ENCODE measurements around the gene CCNYL1. TPM values are rescaled to one million over a fixed set of nuclear protein-coding genes. Genes with fewer than 3 reads are reported as not detected.
"Not testable (repeated sequence)": the region's sequence is repeated elsewhere in the genome, so short reads cannot be mapped to it uniquely, and the experiment has no call there.

Gene CCNYL1
- total and polyA plus RNA-seq, 12 donors = 2.0 to 13.3 (median 6.6) TPM

DNA sequence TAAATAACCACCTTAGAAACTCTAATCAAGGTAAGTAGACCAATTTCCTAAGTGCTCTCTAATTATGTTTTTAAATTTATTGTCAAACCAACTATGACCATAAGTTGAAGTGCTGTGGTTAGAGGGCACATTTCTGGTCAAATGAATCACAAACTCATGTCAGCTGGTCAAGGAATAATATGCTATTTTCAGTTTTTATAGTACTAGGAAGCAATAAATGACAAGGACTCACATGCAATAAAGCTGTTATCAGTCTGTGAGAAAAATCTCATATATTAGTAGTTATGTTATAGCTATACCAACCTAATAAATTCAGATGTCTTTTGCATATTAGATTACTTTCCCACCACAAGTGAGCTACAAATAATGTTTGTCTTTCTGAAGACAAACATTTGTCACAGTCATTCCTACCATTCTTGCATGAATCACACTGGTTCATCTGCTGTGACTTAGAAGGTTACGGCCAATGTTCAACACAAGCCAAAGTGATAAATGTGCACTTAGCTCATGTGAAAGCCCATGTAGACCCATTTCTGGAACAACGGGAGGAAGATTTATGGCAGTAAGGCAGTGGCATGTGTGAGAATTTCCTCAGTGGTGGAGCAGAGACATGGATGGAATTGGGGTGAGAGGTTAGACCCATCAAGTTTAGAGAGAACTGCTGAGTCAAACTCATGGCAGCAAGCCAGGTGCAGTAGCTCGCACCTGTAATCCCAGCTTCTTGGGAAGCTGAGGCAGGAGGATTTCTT, 27.4 kb upstream of the CCNYL1 start:
- H3K27ac ChIP-seq = peak overlapping the region in 1 of 5 donors; percentile 6

DNA sequence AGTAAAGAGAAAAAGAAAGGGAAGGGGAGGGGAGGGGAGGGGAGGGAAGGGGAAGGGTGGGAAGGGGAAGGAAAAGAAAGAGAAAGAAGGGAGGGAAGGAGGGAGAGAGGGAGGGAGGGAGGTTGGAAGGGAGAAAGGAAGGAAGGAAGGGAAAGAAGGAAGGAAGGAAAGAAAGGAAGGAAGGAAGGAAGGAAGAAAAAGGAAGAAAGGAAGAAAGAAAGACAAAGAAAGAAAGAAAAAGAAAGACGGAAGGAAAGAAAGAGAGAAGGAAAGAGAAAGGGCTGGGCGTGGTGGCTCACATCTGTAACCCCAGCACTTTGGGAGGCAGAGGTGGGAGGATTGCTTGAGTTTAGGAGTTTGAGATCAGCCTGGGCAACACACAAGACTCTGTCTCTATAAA, 24.6 kb upstream of the CCNYL1 start:
- no peak overlapping the region for H3K4me3 ChIP-seq
- no peaks in the 10 kb centered on the region for H3K27me3 ChIP-seq
- peaks cover 0 to 9% of the 10 kb centered on the region in 2 donors for H3K4me1 ChIP-seq (replicated peaks in 1 of 2)
- TF ChIP-seq POLR2A (IDR thresholded peaks at IDR 0.05) = no peak
- TF ChIP-seq, protein P1, sequence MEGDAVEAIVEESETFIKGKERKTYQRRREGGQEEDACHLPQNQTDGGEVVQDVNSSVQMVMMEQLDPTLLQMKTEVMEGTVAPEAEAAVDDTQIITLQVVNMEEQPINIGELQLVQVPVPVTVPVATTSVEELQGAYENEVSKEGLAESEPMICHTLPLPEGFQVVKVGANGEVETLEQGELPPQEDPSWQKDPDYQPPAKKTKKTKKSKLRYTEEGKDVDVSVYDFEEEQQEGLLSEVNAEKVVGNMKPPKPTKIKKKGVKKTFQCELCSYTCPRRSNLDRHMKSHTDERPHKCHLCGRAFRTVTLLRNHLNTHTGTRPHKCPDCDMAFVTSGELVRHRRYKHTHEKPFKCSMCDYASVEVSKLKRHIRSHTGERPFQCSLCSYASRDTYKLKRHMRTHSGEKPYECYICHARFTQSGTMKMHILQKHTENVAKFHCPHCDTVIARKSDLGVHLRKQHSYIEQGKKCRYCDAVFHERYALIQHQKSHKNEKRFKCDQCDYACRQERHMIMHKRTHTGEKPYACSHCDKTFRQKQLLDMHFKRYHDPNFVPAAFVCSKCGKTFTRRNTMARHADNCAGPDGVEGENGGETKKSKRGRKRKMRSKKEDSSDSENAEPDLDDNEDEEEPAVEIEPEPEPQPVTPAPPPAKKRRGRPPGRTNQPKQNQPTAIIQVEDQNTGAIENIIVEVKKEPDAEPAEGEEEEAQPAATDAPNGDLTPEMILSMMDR (IDR thresholded peaks at IDR 0.05) = no peak
- no peak for DNase-seq
- no peak overlapping the region for H3K27ac ChIP-seq
- H3K9me3 ChIP-seq (replicated peaks in 1 of 3) = no peaks in the 10 kb centered on the region
- H3K36me3 ChIP-seq (replicated peaks in 1 of 2) = no peaks in the 10 kb centered on the region
- intact Hi-C loops (cut with DNase I) = no loop called here
- 59 to 88% (median 75%) methylated on average over 2 of the region's 2 CpGs for WGBS, 4 donors

More for the DNA sequence above, 27.4 kb upstream of the CCNYL1 start:
- intact Hi-C loops (cut with DNase I) = no loop called here
- peak in 2 of 7 donors; percentile 7 to 9 for DNase-seq
- 31 to 35% (median 32%) methylated on average over 3 of the region's 3 CpGs for WGBS, 4 donors
- H3K4me3 ChIP-seq = no peak overlapping the region
- no peaks in the 10 kb centered on the region for H3K27me3 ChIP-seq
- H3K4me1 ChIP-seq (replicated peaks in 1 of 2) = peaks cover 0 to 9% of the 10 kb centered on the region in 2 donors
- H3K9me3 ChIP-seq (replicated peaks in 1 of 3) = no peaks in the 10 kb centered on the region
- no peaks in the 10 kb centered on the region for H3K36me3 ChIP-seq (replicated peaks in 1 of 2)
- TF ChIP-seq POLR2A (IDR thresholded peaks at IDR 0.05) = no peak
- TF ChIP-seq, protein P1 (IDR thresholded peaks at IDR 0.05) = no peak

DNA sequence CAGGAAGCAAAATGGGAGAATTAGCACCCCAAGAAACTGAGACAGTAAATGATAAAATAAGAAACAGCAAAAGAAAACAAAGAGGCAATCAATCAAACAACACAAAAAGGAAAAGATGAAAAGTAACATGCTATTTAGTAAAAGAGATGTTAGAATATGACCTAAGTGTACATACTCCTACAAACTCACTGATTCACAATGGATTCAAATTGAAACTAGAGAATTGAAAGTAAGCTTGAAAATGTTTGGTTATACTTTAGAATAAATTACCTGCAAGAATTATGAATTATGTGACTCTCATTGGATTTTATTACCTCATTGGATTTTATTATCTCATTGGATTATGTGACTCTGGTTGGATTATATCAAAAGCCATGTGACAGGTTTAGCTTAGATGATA, 22.8 kb upstream of the CCNYL1 start:
- Histone ChIP-seq H3K9me3 (replicated peaks in 1 of 3) (no peaks in the 10 kb centered on the region), H3K27me3 (no peaks in the 10 kb centered on the region), H3K4me3 (no peak overlapping the region), H3K27ac (no peak overlapping the region), H3K36me3 (replicated peaks in 1 of 2) (no peaks in the 10 kb centered on the region), H3K4me1 (replicated peaks in 1 of 2) (peaks cover 0 to 9% of the 10 kb centered on the region in 2 donors)
- no peak for TF ChIP-seq POLR2A (IDR thresholded peaks at IDR 0.05)
- TF ChIP-seq, protein P1 (IDR thresholded peaks at IDR 0.05) = no peak
- DNase-seq = no peak
- intact Hi-C loops (cut with DNase I) = no loop called here

DNA sequence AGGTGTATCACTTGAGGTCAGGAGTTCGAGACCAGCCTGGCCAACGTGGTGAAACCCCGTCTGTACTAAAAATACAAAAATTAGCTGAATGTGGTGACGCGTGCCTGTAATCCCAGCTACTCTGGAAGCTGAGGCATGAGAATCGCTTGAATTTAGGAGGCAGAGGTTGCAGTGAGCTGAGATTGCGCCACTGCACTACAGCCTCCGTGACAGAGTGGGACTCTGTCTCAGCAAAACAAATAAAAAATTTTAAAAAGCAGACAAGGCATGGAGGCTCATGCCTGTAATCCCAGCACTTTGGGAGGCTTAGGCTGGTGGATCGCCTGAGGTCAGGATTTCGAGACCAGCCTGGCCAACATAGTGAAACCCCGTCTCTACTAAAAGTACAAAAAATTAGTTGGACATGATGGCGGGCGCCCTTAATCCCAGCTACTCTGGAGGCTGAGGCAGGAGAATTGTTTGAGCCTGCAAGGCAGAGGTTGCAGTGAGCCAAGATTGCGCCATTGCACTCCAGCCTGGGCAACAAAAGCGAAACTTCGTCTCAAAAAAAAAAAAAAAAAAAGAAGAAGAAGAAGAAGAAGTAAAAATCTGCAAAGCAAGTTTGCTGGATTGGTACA, 20.5 kb upstream of the CCNYL1 start:
- WGBS, 4 donors = 81 to 90% (median 86%) methylated on average over 15 to 16 of the region's 16 CpGs
- H3K9me3 ChIP-seq (replicated peaks in 1 of 3); DNase-seq; H3K4me3 ChIP-seq; H3K27me3 ChIP-seq; intact Hi-C loops (cut with DNase I); H3K4me1 ChIP-seq (replicated peaks in 1 of 2); H3K36me3 ChIP-seq (replicated peaks in 1 of 2); H3K27ac ChIP-seq: not testable (repeated sequence)

Measured in adrenal gland (tissue), 12 donors.